ENCODE results near the gene CARD19. TPM values are rescaled to one million over a fixed set of nuclear protein-coding genes. Genes with fewer than 3 reads are reported as not detected.
"Not testable (repeated sequence)": the region's sequence is repeated elsewhere in the genome, so short reads cannot be mapped to it uniquely, and the experiment has no call there.

The CARD19 gene
- total and polyA plus RNA-seq, 7 experiments from 2014 or later: 43.0 to 90.0 (median 59.2) TPM

- Mint-ChIP-seq H3K36me3 (peaks cover 0 to 18% (median 0%) of the 10 kb centered on the region in 5 donors), H3K27ac (peak overlapping the region; percentile 60 to 98 (median 88)), H3K27me3 (no peaks in the 10 kb centered on the region), H3K9me3 (peaks cover 0 to 12% (median 4%) of the 10 kb centered on the region in 11 donors), H3K4me3 (peak overlapping the region in 5 of 10 donors; percentile 27 to 77 (median 64)), H3K4me1 (peaks cover 29 to 85% (median 58%) of the 10 kb centered on the region in 7 donors)
- Histone ChIP-seq H3K27ac (ENCODE audit: low read depth, low read length) (peak overlapping the region; percentile 68), H3K4me1 (ENCODE audit: control insufficient read depth in 2 of 2, insufficient read depth in 2 of 2, low read length in 2 of 2) (peaks cover 24 to 60% of the 10 kb centered on the region in 2 donors), H3K27me3 (ENCODE audit: control insufficient read depth in 2 of 2, insufficient read depth in 2 of 2, low read length in 2 of 2) (no peaks in the 10 kb centered on the region), H3K36me3 (ENCODE audit: control insufficient read depth in 2 of 3, insufficient read depth in 3 of 3, low read length in 3 of 3) (no peaks in the 10 kb centered on the region), H3K9me3 (ENCODE audit: control insufficient read depth in 2 of 3, low read length in 3 of 3) (no peaks in the 10 kb centered on the region), H3K4me3 (ENCODE audit: low read length) (no peak overlapping the region)
- DNase-seq: no peak
- ChIA-PET POLR2A (interaction anchor here (0.9 to 5.2 kb wide), 4 partner anchors 7 to 86 kb away, joined by 3 to 50 read pairs (median 4); partner anchors contain the start of gene NINJ1), CTCF (interaction anchor here (0.6 kb wide), 1 partner anchor 456 kb away, joined by 3 read pairs; no protein-coding TSS in a partner anchor)
- intact Hi-C loops (cut with micrococcal nuclease): no loop called here
- ATAC-seq: no peak
These were observed 45.9 kb downstream of the CARD19 start for GRCh38 chr9:93141771-93142483.

- peak overlapping the region; percentile 31 for H3K4me3 ChIP-seq (ENCODE audit: low read length)
- peaks cover 0 to 27% (median 0%) of the 10 kb centered on the region in 5 donors for H3K36me3 Mint-ChIP-seq
- H3K36me3 ChIP-seq (ENCODE audit: control insufficient read depth in 2 of 3, insufficient read depth in 3 of 3, low read length in 3 of 3): no peaks in the 10 kb centered on the region
- H3K9me3 Mint-ChIP-seq: peaks cover 0 to 18% (median 4%) of the 10 kb centered on the region in 11 donors
- CTCF ChIA-PET: interaction anchor here (0.6 to 1.5 kb wide), 6 partner anchors 10 to 423 kb away, joined by 3 to 6 read pairs (median 4); partner anchors contain the start of gene NINJ1
- peak overlapping the region; percentile 92 to 99 (median 95) for H3K27ac Mint-ChIP-seq
- peak overlapping the region; percentile 50 to 78 (median 68) for H3K4me3 Mint-ChIP-seq
- no peaks in the 10 kb centered on the region for H3K27me3 Mint-ChIP-seq
- intact Hi-C loops (cut with micrococcal nuclease): loop anchor here (1.0 kb wide), 1 partner anchor 10 kb away; the partner anchor contains the start of gene NINJ1 (in 2 of the 2)
- H3K4me1 Mint-ChIP-seq: peaks cover 23 to 75% (median 56%) of the 10 kb centered on the region in 7 donors
- DNase-seq (peak in 7 of 9 donors; percentile 72 to 81 (median 80)), ATAC-seq (peak; percentile 94)
- no peaks in the 10 kb centered on the region for H3K27me3 ChIP-seq (ENCODE audit: control insufficient read depth in 2 of 2, insufficient read depth in 2 of 2, low read length in 2 of 2)
- POLR2A ChIA-PET: interaction anchor here (0.6 to 5.2 kb wide), 17 partner anchors 9 to 433 kb away, joined by 3 to 50 read pairs (median 4); partner anchors contain the start of genes CARD19 and NINJ1
- peak overlapping the region; percentile 68 for H3K27ac ChIP-seq (ENCODE audit: low read depth, low read length)
- H3K9me3 ChIP-seq (ENCODE audit: control insufficient read depth in 2 of 3, low read length in 3 of 3): no peaks in the 10 kb centered on the region
- peaks cover 24 to 47% of the 10 kb centered on the region in 2 donors for H3K4me1 ChIP-seq (ENCODE audit: control insufficient read depth in 2 of 2, insufficient read depth in 2 of 2, low read length in 2 of 2)
These were observed 48.0 kb downstream of the CARD19 start for GRCh38 chr9:93143830-93144530.

- Mint-ChIP-seq H3K36me3 (peaks cover 0 to 25% (median 0%) of the 10 kb centered on the region in 5 donors), H3K9me3 (peaks cover 0 to 18% (median 4%) of the 10 kb centered on the region in 11 donors), H3K4me3 (peak overlapping the region in 2 of 10 donors; percentile 22 to 25), H3K27ac (peak overlapping the region; percentile 13 to 90 (median 55)), H3K4me1 (peaks cover 17 to 61% (median 56%) of the 10 kb centered on the region in 7 donors)
- DNase-seq: peak in 2 of 9 donors; percentile 41 to 50
- CTCF ChIA-PET: interaction anchor here (1.0 to 2.4 kb wide), 2 partner anchors 10 to 49 kb away, joined by 3 to 4 read pairs; no protein-coding TSS in a partner anchor
- Histone ChIP-seq H3K27ac (ENCODE audit: low read depth, low read length) (peak overlapping the region; percentile 4), H3K4me1 (ENCODE audit: control insufficient read depth in 2 of 2, insufficient read depth in 2 of 2, low read length in 2 of 2) (peaks cover 24 to 40% of the 10 kb centered on the region in 2 donors)
- H3K36me3 ChIP-seq (ENCODE audit: control insufficient read depth in 2 of 3, insufficient read depth in 3 of 3, low read length in 3 of 3); intact Hi-C loops (cut with micrococcal nuclease); H3K4me3 ChIP-seq (ENCODE audit: low read length); H3K27me3 ChIP-seq (ENCODE audit: control insufficient read depth in 2 of 2, insufficient read depth in 2 of 2, low read length in 2 of 2); ATAC-seq; H3K27me3 Mint-ChIP-seq; H3K9me3 ChIP-seq (ENCODE audit: control insufficient read depth in 2 of 3, low read length in 3 of 3): not testable (repeated sequence)
- POLR2A ChIA-PET: interaction anchor here (0.9 to 5.2 kb wide), 2 partner anchors 12 to 183 kb away, joined by 3 to 50 read pairs; partner anchors contain the start of gene NINJ1
These were observed 50.7 kb downstream of the CARD19 start for GRCh38 chr9:93146696-93147095.

GRCh38 chr9:93147632-93148031 lies 51.6 kb downstream of the CARD19 start:
- POLR2A ChIA-PET: interaction anchor here (1.5 kb wide), 1 partner anchor 17 kb away, joined by 3 read pairs; no protein-coding TSS in a partner anchor

GRCh38 chr9:93148721-93149120 lies 52.7 kb downstream of the CARD19 start:
- Histone ChIP-seq H3K4me1 (ENCODE audit: control insufficient read depth in 2 of 2, insufficient read depth in 2 of 2, low read length in 2 of 2) (peaks cover 13 to 20% of the 10 kb centered on the region in 2 donors), H3K4me3 (ENCODE audit: low read length) (no peak overlapping the region), H3K27me3 (ENCODE audit: control insufficient read depth in 2 of 2, insufficient read depth in 2 of 2, low read length in 2 of 2) (no peaks in the 10 kb centered on the region), H3K9me3 (ENCODE audit: control insufficient read depth in 2 of 3, low read length in 3 of 3) (no peaks in the 10 kb centered on the region), H3K36me3 (ENCODE audit: control insufficient read depth in 2 of 3, insufficient read depth in 3 of 3, low read length in 3 of 3) (no peaks in the 10 kb centered on the region), H3K27ac (ENCODE audit: low read depth, low read length) (no peak overlapping the region)
- Mint-ChIP-seq H3K27ac (peak overlapping the region in 8 of 9 donors; percentile 14 to 89 (median 62)), H3K4me1 (peaks cover 11 to 50% (median 37%) of the 10 kb centered on the region in 7 donors), H3K27me3 (no peaks in the 10 kb centered on the region), H3K9me3 (peaks cover 0 to 18% (median 4%) of the 10 kb centered on the region in 11 donors), H3K4me3 (peak overlapping the region in 1 of 10 donors; percentile 33), H3K36me3 (peaks cover 0 to 25% (median 0%) of the 10 kb centered on the region in 5 donors)
- CTCF ChIA-PET: no interaction called here
- ATAC-seq: no peak
- POLR2A ChIA-PET: interaction anchor here (1.5 kb wide), 1 partner anchor 18 kb away, joined by 3 read pairs; no protein-coding TSS in a partner anchor
- no peak for DNase-seq
- intact Hi-C loops (cut with micrococcal nuclease): no loop called here

More at GRCh38 chr9:93147632-93148031, 51.6 kb downstream of the CARD19 start:
- Mint-ChIP-seq H3K4me1 (peaks cover 17 to 54% (median 46%) of the 10 kb centered on the region in 7 donors), H3K4me3 (no peak overlapping the region), H3K27me3 (no peaks in the 10 kb centered on the region), H3K9me3 (peaks cover 0 to 18% (median 4%) of the 10 kb centered on the region in 11 donors), H3K27ac (peak overlapping the region in 2 of 9 donors; percentile 13 to 81), H3K36me3 (peaks cover 0 to 25% (median 0%) of the 10 kb centered on the region in 5 donors)
- Histone ChIP-seq H3K4me1 (ENCODE audit: control insufficient read depth in 2 of 2, insufficient read depth in 2 of 2, low read length in 2 of 2) (peaks cover 23 to 31% of the 10 kb centered on the region in 2 donors), H3K27me3 (ENCODE audit: control insufficient read depth in 2 of 2, insufficient read depth in 2 of 2, low read length in 2 of 2) (no peaks in the 10 kb centered on the region), H3K9me3 (ENCODE audit: control insufficient read depth in 2 of 3, low read length in 3 of 3) (no peaks in the 10 kb centered on the region), H3K4me3 (ENCODE audit: low read length) (no peak overlapping the region), H3K36me3 (ENCODE audit: control insufficient read depth in 2 of 3, insufficient read depth in 3 of 3, low read length in 3 of 3) (no peaks in the 10 kb centered on the region), H3K27ac (ENCODE audit: low read depth, low read length) (no peak overlapping the region)
- ATAC-seq: no peak
- intact Hi-C loops (cut with micrococcal nuclease): no loop called here
- no peak for DNase-seq
- CTCF ChIA-PET: no interaction called here

GRCh38 chr9:93149361-93149760 lies 53.3 kb downstream of the CARD19 start:
- ChIA-PET POLR2A (interaction anchor here (1.5 kb wide), 1 partner anchor 19 kb away, joined by 3 read pairs; no protein-coding TSS in a partner anchor), CTCF (interaction anchor here (0.6 kb wide), 2 partner anchors 136 to 1011 kb away, joined by 3 read pairs; no protein-coding TSS in a partner anchor)
- peaks cover 7 to 47% (median 31%) of the 10 kb centered on the region in 7 donors for H3K4me1 Mint-ChIP-seq
- no peaks in the 10 kb centered on the region for H3K27me3 Mint-ChIP-seq
- DNase-seq: no peak
- intact Hi-C loops (cut with micrococcal nuclease): no loop called here
- peak overlapping the region in 5 of 9 donors; percentile 41 to 89 (median 76) for H3K27ac Mint-ChIP-seq
- H3K4me3 Mint-ChIP-seq: peak overlapping the region in 2 of 10 donors; percentile 6 to 56
- H3K36me3 Mint-ChIP-seq: peaks cover 0 to 25% (median 0%) of the 10 kb centered on the region in 5 donors
- H3K4me3 ChIP-seq (ENCODE audit: low read length): no peak overlapping the region
- peaks cover 6 to 14% of the 10 kb centered on the region in 2 donors for H3K4me1 ChIP-seq (ENCODE audit: control insufficient read depth in 2 of 2, insufficient read depth in 2 of 2, low read length in 2 of 2)
- no peak overlapping the region for H3K27ac ChIP-seq (ENCODE audit: low read depth, low read length)
- H3K36me3 ChIP-seq (ENCODE audit: control insufficient read depth in 2 of 3, insufficient read depth in 3 of 3, low read length in 3 of 3): no peaks in the 10 kb centered on the region
- H3K27me3 ChIP-seq (ENCODE audit: control insufficient read depth in 2 of 2, insufficient read depth in 2 of 2, low read length in 2 of 2): no peaks in the 10 kb centered on the region
- ATAC-seq: no peak
- H3K9me3 Mint-ChIP-seq: peaks cover 0 to 18% (median 4%) of the 10 kb centered on the region in 11 donors
- no peaks in the 10 kb centered on the region for H3K9me3 ChIP-seq (ENCODE audit: control insufficient read depth in 2 of 3, low read length in 3 of 3)

Data from naive thymus-derived CD4-positive, alpha-beta T cell (primary cell).